PC-3 (cell line): ENCODE results near the gene COX18. TPM values are rescaled to one million over a fixed set of nuclear protein-coding genes. Genes with fewer than 3 reads are reported as not detected.

Experiments
- ATAC-seq: fragments of 200-7000 bp; cut with Tn5 transposase; 2 replicates; pipeline ENCODE4 v1.9.1; 2020; ENCODE audit warnings: mild to moderate bottlenecking, moderate library complexity
- BruUV-seq: library from RNA; stranded (reverse); fragments of 400-500 nt; replicated peaks from 2 replicates; lab custom pipeline; 2021; lab: Mats Ljungman, UMichigan
- CTCF ChIA-PET: fragments of 300-600 bp; sonication (Branson Sonifier 250); formaldehyde crosslinking; loops from one replicate; lab custom pipeline; 2022; ENCODE audit warnings: antibody characterized with exemption; lab: Charles Lee
- POLR2A ChIA-PET: fragments of 300-600 bp; sonication (Branson Sonifier 250); formaldehyde crosslinking; loops from one replicate; lab custom pipeline; 2022; ENCODE audit warnings: antibody characterized with exemption; ENCODE audit not compliant: unreplicated experiment; lab: Charles Lee
- DNase-seq: peaks from one replicate; pipeline ENCODE4 v3.0.0-alpha.2; 2015
- H2AFZ ChIP-seq: fragments of 300-600 bp; sonication (generic); 2 replicates; pipeline ENCODE4 v1.6.0; 2016; ENCODE audit warnings: antibody characterized with exemption, low read length
- H3F3A ChIP-seq: fragments of 300-600 bp; sonication (generic); one replicate; pipeline ENCODE4 v1.6.0; 2017; ENCODE audit warnings: antibody characterized with exemption, low read length, control low read depth, mild to moderate bottlenecking; ENCODE audit not compliant: unreplicated experiment
- H3K27ac ChIP-seq: fragments of 300-600 bp; sonication (generic); 2 replicates; pipeline ENCODE4 v1.5.1; 2016; ENCODE audit warnings: mild to moderate bottlenecking, low read length
- H3K27me3 ChIP-seq: fragments of 300-600 bp; sonication (generic); 2 replicates; pipeline ENCODE4 v1.6.1; 2016; ENCODE audit warnings: low read length, mixed read lengths
- H3K36me3 ChIP-seq: fragments of 300-600 bp; sonication (generic); 2 replicates; pipeline ENCODE4 v1.6.1; 2016; ENCODE audit warnings: low read depth, mixed run types, low read length, mixed read lengths
- H3K4me1 ChIP-seq: fragments of 300-600 bp; sonication (generic); 2 replicates; pipeline ENCODE4 v1.5.1; 2016; ENCODE audit warnings: low read length; ENCODE audit not compliant: insufficient read depth
- H3K4me2 ChIP-seq: fragments of 300-600 bp; sonication (generic); 2 replicates; pipeline ENCODE4 v1.6.0; 2016; ENCODE audit warnings: low read length
- H3K4me3 ChIP-seq: fragments of 300-600 bp; sonication (generic); 2 replicates; pipeline ENCODE4 v1.5.1; 2016; ENCODE audit warnings: mild to moderate bottlenecking, low read length, mixed read lengths
- H3K79me2 ChIP-seq: fragments of 300-600 bp; sonication (generic); 2 replicates; pipeline ENCODE4 v1.6.1; 2017; ENCODE audit warnings: low read length, mixed read lengths
- H3K9ac ChIP-seq: fragments of 300-600 bp; sonication (generic); 2 replicates; pipeline ENCODE4 v1.6.0; 2016; ENCODE audit warnings: mild to moderate bottlenecking, low read length
- H3K9me2 ChIP-seq: fragments of 300-600 bp; sonication (generic); replicated peaks from 2 replicates; pipeline ENCODE4 v1.6.1; 2016; ENCODE audit warnings: mixed run types, low read length, mixed read lengths
- H3K9me3 ChIP-seq: fragments of 300-600 bp; sonication (generic); 2 replicates; pipeline ENCODE4 v1.6.1; 2016; ENCODE audit warnings: low read length, mixed read lengths
- H4K20me1 ChIP-seq: fragments of 300-600 bp; sonication (generic); 2 replicates; pipeline ENCODE4 v1.6.1; 2016; ENCODE audit warnings: low read length, mixed read lengths
- CTCF ChIP-seq: fragments of 300-600 bp; sonication (generic); conservative IDR thresholded peaks from 2 replicates; pipeline ENCODE4 v1.5.1; 2017; ENCODE audit warnings: antibody characterized with exemption, low read depth, mild to moderate bottlenecking, low read length
- EZH2 ChIP-seq: fragments of 300-600 bp; sonication (generic); IDR thresholded peaks from one replicate; pipeline ENCODE4 v1.6.1; 2017; ENCODE audit warnings: antibody characterized with exemption, mild to moderate bottlenecking, low read length; ENCODE audit not compliant: unreplicated experiment
- EZH2phosphoT487 ChIP-seq: fragments of 300-600 bp; sonication (generic); IDR thresholded peaks from 2 replicates; pipeline ENCODE4 v1.6.1; 2018; ENCODE audit warnings: mild to moderate bottlenecking, antibody characterized with exemption, low read length, borderline replicate concordance
- intact Hi-C: fragments of 100-400 bp; cut with micrococcal nuclease; formaldehyde crosslinking; loops from 2 replicates; pipeline ENCODE4 v1.9.0; 2023
- total RNA-seq: library from RNA; depleted of rRNA; stranded (reverse); fragments of >200 nt; gene quantifications from 2 replicates; pipeline ENCODE4 v1.2.3, GENCODE V29; 2014

COX18 gene
- total RNA-seq, 1 experiment from 2014 or later, result 32.8 TPM

DNA sequence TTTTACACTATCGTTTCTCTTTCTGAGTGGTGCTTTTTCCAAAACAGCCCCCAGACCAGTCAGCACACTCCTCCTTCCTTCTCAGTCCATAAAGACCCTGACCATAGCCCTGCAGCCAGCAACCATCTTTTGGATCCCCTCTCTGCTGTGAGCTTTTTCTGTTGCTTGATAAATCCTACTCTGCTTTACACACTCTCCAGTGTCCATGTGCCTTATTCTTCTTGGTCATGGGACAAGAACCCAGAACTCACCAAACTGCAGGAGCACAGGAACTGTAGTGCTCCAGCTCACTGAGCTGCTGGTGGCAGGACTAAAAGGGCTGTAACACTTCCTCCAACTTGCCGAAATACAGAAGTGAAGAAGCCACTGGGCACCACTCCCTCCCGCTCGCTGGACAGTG is 32.5 kb downstream of the COX18 start:
- Histone ChIP-seq H3K4me2 (no peak overlapping the region), H3K36me3 (no peaks in the 10 kb centered on the region), H3K9me2 (no peaks in the 10 kb centered on the region), H3K4me3 (no peak overlapping the region), H2AFZ (no peak overlapping the region), H3K9ac (no peak overlapping the region), H3K27me3 (no peaks in the 10 kb centered on the region), H4K20me1 (no peaks in the 10 kb centered on the region), H3K9me3 (0 out of 2 replicates have a peak, but pooled peaks cover 9% of the 10 kb centered on the region), H3K79me2 (no peaks in the 10 kb centered on the region), H3F3A (no peaks in the 10 kb centered on the region), H3K4me1 (no peaks in the 10 kb centered on the region), H3K27ac (no peak overlapping the region)
- DNase-seq, result no peak
- BruUV-seq, result no TSS peak
- CTCF ChIA-PET, result no interaction called here
- TF ChIP-seq EZH2phosphoT487 (no peak), CTCF (no peak), EZH2 (no peak)
- intact Hi-C loops, result loop anchor here (5.0 kb wide), 1 partner anchor 270 kb away; no protein-coding TSS in a partner anchor
- no peak for ATAC-seq
- POLR2A ChIA-PET, result no interaction called here

DNA sequence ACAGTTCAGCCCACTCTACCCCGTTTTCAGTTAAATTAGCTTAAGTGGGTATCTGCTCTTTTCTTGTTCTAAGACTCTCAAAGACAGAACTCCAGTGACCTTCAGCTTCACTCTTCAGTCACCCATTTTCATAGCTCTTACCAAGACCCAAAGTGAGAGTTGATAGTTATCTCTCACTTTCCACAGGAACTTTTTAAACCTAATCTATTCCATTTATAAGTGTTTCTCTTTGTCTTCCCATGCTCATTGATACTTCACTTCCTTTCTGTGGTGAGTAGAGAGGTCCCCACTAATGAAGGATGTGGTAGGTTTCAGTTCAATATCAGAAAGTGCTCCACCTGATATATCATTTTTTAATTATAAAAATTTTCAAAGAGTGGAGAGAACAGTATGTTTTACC is 33.4 kb downstream of the COX18 start:
- H2AFZ ChIP-seq, result no peak overlapping the region
- no peaks in the 10 kb centered on the region for H3K79me2 ChIP-seq
- BruUV-seq, result no TSS peak
- 0 out of 2 replicates have a peak, but pooled peaks cover 9% of the 10 kb centered on the region for H3K9me3 ChIP-seq
- no peak overlapping the region for H3K9ac ChIP-seq
- ATAC-seq, result no peak
- H3K27me3 ChIP-seq, result no peaks in the 10 kb centered on the region
- DNase-seq, result no peak
- H3F3A ChIP-seq, result no peaks in the 10 kb centered on the region
- no peaks in the 10 kb centered on the region for H3K9me2 ChIP-seq
- no peak for TF ChIP-seq CTCF
- no peak for TF ChIP-seq EZH2
- no peak for TF ChIP-seq EZH2phosphoT487
- intact Hi-C loops, result loop anchor here (5.0 kb wide), 1 partner anchor 271 kb away; no protein-coding TSS in a partner anchor
- H3K4me2 ChIP-seq, result no peak overlapping the region
- H3K4me3 ChIP-seq, result no peak overlapping the region
- H3K36me3 ChIP-seq, result no peaks in the 10 kb centered on the region
- ChIA-PET CTCF (no interaction called here), POLR2A (no interaction called here)
- H3K27ac ChIP-seq, result no peak overlapping the region
- H3K4me1 ChIP-seq, result no peaks in the 10 kb centered on the region
- no peaks in the 10 kb centered on the region for H4K20me1 ChIP-seq

GRCh38 chr4:73034896-73035295 is 34.6 kb downstream of the COX18 start:
- DNase-seq (no peak), ATAC-seq (no peak)
- no TSS peak for BruUV-seq
- Histone ChIP-seq H3K9me3 (peaks cover 15% of the 10 kb centered on the region; the same call in 1 of the 2 replicates), H3K27ac (no peak overlapping the region), H3F3A (no peaks in the 10 kb centered on the region), H3K9ac (no peak overlapping the region), H3K36me3 (no peaks in the 10 kb centered on the region), H3K79me2 (no peaks in the 10 kb centered on the region), H4K20me1 (no peaks in the 10 kb centered on the region), H2AFZ (no peak overlapping the region), H3K4me1 (no peaks in the 10 kb centered on the region), H3K27me3 (no peaks in the 10 kb centered on the region), H3K4me2 (no peak overlapping the region), H3K4me3 (no peak overlapping the region), H3K9me2 (no peaks in the 10 kb centered on the region)
- intact Hi-C loops, result loop anchor here (5.0 kb wide), 1 partner anchor 272 kb away; no protein-coding TSS in a partner anchor
- no peak for TF ChIP-seq CTCF
- no peak for TF ChIP-seq EZH2phosphoT487
- TF ChIP-seq EZH2, result no peak
- CTCF ChIA-PET, result no interaction called here
- POLR2A ChIA-PET, result no interaction called here
